Tibial artery (tissue), 4 donors: Measurements from ENCODE around the gene PTPN14.

Experiments used
- DNase-seq, 2 donors: peaks; one replicate each; pipeline ENCODE4 v3.0.0-alpha.2; 2019
- H3K27ac ChIP-seq, 2 donors: fragments of 200-600 bp; sonication (generic) in 1 of 2; 1 replicate in 1 of 2; 2 replicates in 1 of 2; pipeline ENCODE4 v1.5.1; 2018 to 2019; ENCODE audit warnings: mild to moderate bottlenecking in 1 of 2
- H3K27me3 ChIP-seq, 2 donors: fragments of 200-600 bp; sonication (generic) in 1 of 2; one replicate each; pipeline versions ENCODE4 v1.5.1 to v1.6.0; 2016 to 2019
- H3K36me3 ChIP-seq, 3 donors: fragments of 200-600 bp; sonication (generic) in 2 of 3; one replicate each; pipeline ENCODE4 v1.5.1; 2016 to 2019; ENCODE audit warnings: mild to moderate bottlenecking in 2 of 3
- H3K4me1 ChIP-seq, 4 donors: fragments of 200-600 bp; sonication (generic) in 2 of 4; 1 replicate in 3 of 4; 2 replicates in 1 of 4; pipeline ENCODE4 v1.5.1; 2016 to 2019
- H3K4me3 ChIP-seq, 2 donors: fragments of 200-600 bp; sonication (generic) in 1 of 2; 1 replicate in 1 of 2; 2 replicates in 1 of 2; pipeline ENCODE4 v1.5.1; 2018 to 2019; ENCODE audit warnings: mild to moderate bottlenecking in 2 of 2
- H3K9me3 ChIP-seq, 3 donors: fragments of 200-600 bp; sonication (generic) in 1 of 3; one replicate each; pipeline ENCODE4 v1.5.1; 2016 to 2019
- intact Hi-C: fragments of 100-400 bp; cut with DNase I; formaldehyde crosslinking; loops from one replicate; pipeline ENCODE4 v1.15.0; 2023; ENCODE audit warnings: low total_unique reads
- TF ChIP-seq, protein P1 (sequence below), 2 experiments: fragments of 200-600 bp in 1 of 2; fragments of 450-650 bp in 1 of 2; IDR thresholded peaks; one replicate each; pipeline ENCODE4 v1.5.1; 2017 to 2019; ENCODE audit warnings: antibody characterized with exemption in 2 of 2, mild to moderate bottlenecking in 1 of 2, moderate library complexity in 1 of 2

PTPN14 gene

DNA sequence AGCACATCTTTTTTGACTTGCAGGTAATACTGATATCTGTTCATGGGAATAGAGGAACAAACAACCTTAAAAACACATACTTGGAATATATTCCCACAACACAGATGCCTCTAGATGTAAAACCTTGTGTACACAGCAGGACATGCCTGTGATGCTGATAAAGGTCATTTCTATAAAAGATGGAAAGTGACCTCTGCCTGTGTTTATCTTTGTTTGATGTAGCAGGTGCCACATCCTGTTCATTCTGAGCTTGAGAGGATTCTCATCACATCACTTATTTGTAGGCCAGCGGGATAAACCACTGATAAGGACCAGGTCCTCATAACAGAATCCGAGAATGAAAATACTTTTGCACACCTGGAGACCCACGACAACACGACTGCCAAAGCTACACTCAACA, 136.7 kb downstream of the PTPN14 start:
- Histone ChIP-seq H3K4me1 (peaks cover 0 to 56% (median 35%) of the 10 kb centered on the region in 4 donors), H3K27ac (peak overlapping the region in 1 of 2 donors; percentile 81), H3K9me3 (no peaks in the 10 kb centered on the region), H3K36me3 (peaks cover 0 to 10% (median 7%) of the 10 kb centered on the region in 3 donors), H3K4me3 (no peak overlapping the region), H3K27me3 (no peaks in the 10 kb centered on the region)
- intact Hi-C loops: no loop called here
- no peak for DNase-seq
- TF ChIP-seq, protein P1, sequence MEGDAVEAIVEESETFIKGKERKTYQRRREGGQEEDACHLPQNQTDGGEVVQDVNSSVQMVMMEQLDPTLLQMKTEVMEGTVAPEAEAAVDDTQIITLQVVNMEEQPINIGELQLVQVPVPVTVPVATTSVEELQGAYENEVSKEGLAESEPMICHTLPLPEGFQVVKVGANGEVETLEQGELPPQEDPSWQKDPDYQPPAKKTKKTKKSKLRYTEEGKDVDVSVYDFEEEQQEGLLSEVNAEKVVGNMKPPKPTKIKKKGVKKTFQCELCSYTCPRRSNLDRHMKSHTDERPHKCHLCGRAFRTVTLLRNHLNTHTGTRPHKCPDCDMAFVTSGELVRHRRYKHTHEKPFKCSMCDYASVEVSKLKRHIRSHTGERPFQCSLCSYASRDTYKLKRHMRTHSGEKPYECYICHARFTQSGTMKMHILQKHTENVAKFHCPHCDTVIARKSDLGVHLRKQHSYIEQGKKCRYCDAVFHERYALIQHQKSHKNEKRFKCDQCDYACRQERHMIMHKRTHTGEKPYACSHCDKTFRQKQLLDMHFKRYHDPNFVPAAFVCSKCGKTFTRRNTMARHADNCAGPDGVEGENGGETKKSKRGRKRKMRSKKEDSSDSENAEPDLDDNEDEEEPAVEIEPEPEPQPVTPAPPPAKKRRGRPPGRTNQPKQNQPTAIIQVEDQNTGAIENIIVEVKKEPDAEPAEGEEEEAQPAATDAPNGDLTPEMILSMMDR (IDR thresholded peaks at IDR 0.05): no peak

DNA sequence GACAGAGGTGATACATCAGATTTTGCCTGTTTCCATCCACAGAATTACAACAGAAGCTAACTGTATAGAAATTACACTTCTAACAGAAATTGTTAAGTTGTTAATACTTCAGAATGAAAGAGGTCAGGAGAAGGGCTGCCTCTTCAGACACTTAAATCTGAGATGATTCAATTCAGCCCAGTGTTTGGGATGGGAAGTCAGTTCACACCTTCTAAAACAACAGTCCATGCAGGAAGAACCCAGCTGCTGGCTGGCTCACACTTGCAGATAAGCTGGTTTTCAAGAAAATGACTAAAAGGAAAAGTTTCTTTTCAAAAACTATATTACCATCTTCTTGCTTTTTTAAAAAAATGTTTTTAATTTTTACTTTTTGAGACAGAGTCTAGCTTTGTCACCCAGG, 138.1 kb downstream of the PTPN14 start:
- TF ChIP-seq, protein P1 (IDR thresholded peaks at IDR 0.05): no peak
- no peaks in the 10 kb centered on the region for H3K9me3 ChIP-seq
- intact Hi-C loops: no loop called here
- DNase-seq: no peak
- H3K27me3 ChIP-seq: no peaks in the 10 kb centered on the region
- H3K4me3 ChIP-seq: no peak overlapping the region
- H3K27ac ChIP-seq: no peak overlapping the region
- peaks cover 0 to 42% (median 23%) of the 10 kb centered on the region in 4 donors for H3K4me1 ChIP-seq
- H3K36me3 ChIP-seq: peaks cover 0 to 10% (median 7%) of the 10 kb centered on the region in 3 donors

DNA sequence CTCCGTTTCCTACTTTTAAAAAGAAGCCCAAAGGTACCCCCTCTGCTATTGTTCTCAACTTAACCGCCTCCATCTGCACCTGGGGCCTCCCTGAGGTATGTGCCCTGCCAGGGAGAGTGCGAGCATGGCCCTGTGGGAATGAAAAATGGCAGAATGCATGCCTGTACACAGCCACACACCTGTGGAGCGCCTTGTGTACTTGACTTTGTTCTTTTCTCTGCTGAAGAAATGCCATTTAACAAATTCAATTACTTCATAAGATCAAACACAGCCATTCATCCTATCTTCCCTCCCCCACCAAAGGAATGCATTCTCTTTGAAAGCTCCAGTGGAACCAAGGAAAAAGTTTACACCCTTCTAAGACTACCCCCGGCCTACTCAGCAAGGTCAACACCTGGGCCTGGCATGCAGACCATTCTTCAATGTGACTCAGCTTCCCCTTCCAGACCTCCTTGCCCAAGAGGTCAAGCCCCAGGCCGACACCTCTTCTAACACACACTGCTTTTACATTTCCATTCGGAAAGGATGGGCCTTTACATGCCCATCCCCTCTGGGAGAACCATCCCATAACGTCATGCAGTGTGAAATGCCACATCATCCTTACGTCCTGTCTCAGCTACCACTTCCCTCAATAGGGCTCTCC, 146.7 kb downstream of the PTPN14 start:
- H3K27me3 ChIP-seq: no peaks in the 10 kb centered on the region
- DNase-seq: no peak
- TF ChIP-seq, protein P1 (IDR thresholded peaks at IDR 0.05): no peak
- H3K4me1 ChIP-seq: no peaks in the 10 kb centered on the region
- no peak overlapping the region for H3K27ac ChIP-seq
- H3K9me3 ChIP-seq: no peaks in the 10 kb centered on the region
- peaks cover 0 to 19% (median 6%) of the 10 kb centered on the region in 3 donors for H3K36me3 ChIP-seq
- intact Hi-C loops: no loop called here
- no peak overlapping the region for H3K4me3 ChIP-seq

DNA sequence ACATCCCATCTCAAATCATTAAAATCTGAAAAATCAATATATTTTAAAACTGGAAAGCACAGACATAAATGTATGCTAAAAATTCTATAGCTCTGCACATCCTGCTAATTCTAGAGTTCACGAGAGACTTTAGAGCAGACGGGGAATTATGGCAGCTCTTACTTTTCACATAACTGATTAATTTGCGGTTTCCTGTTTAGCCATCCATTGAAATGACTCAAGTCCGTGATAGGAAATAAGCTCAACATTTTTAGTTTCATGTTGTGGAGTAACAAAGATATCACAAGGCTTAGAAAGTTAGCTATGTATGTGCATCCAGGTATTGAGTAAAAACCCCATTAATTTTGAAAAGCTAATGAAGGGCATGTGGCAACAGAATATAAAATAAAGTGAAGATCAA, 147.2 kb downstream of the PTPN14 start:
- no peaks in the 10 kb centered on the region for H3K4me1 ChIP-seq
- TF ChIP-seq, protein P1 (IDR thresholded peaks at IDR 0.05): no peak
- H3K27me3 ChIP-seq: no peaks in the 10 kb centered on the region
- DNase-seq: no peak
- intact Hi-C loops: no loop called here
- H3K9me3 ChIP-seq: no peaks in the 10 kb centered on the region
- peaks cover 0 to 22% (median 6%) of the 10 kb centered on the region in 3 donors for H3K36me3 ChIP-seq
- H3K27ac ChIP-seq: no peak overlapping the region
- no peak overlapping the region for H3K4me3 ChIP-seq

DNA sequence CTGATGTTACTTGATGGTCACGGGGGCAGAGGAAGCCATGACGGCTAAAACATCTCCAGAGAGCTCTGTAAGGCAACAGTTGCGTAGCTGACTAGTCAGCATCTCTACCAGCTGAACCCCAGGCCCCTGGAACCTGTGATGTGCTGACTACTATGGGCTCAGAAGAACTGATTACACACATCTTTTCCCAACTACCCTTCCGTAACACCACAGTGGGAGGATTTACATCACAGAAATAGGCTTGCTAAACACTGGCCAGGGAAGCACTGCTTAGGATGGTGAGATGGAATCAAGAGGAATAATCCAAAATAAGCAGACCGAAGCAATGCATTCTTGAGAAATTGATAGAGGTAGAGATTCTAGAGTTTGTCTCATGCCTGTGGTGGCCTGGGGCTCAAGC, 148.0 kb downstream of the PTPN14 start:
- TF ChIP-seq, protein P1 (IDR thresholded peaks at IDR 0.05): no peak
- intact Hi-C loops: no loop called here
- peaks cover 0 to 28% (median 6%) of the 10 kb centered on the region in 3 donors for H3K36me3 ChIP-seq
- no peaks in the 10 kb centered on the region for H3K9me3 ChIP-seq
- no peaks in the 10 kb centered on the region for H3K27me3 ChIP-seq
- no peak overlapping the region for H3K4me3 ChIP-seq
- H3K4me1 ChIP-seq: no peaks in the 10 kb centered on the region
- no peak overlapping the region for H3K27ac ChIP-seq
- DNase-seq: no peak
